Fibroblast of villous mesenchyme (primary cell): ENCODE results near the gene SPATS1. TPM values are rescaled to one million over a fixed set of nuclear protein-coding genes. Genes with fewer than 3 reads are reported as not detected.

Experiments
- DNase-seq: peaks from one replicate; pipeline ENCODE4 v3.0.0-alpha.2; 2010; ENCODE audit warnings: low read depth
- H3K4me3 ChIP-seq: 2 replicates; pipeline ENCODE4 v1.5.1; 2011; ENCODE audit warnings: low read depth, mild to moderate bottlenecking, low read length
- total RNA-seq: library from RNA; depleted of rRNA; stranded (reverse); fragments of >200 nt; gene quantifications from 2 replicates; pipeline ENCODE4 v1.2.3, GENCODE V29; 2012
- TF ChIP-seq, protein P1 (sequence below): IDR thresholded peaks from 2 replicates; pipeline ENCODE4 v1.5.1; 2012; ENCODE audit warnings: low read depth, mild to moderate bottlenecking, low read length; ENCODE audit not compliant: insufficient read depth

Gene SPATS1, protein sequence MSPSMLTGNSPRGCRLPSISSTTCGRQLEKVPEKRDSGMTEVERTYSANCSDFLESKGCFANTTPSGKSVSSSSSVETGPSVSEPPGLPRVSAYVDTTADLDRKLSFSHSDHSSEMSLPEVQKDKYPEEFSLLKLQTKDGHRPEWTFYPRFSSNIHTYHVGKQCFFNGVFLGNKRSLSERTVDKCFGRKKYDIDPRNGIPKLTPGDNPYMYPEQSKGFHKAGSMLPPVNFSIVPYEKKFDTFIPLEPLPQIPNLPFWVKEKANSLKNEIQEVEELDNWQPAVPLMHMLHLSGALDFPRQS
- total RNA-seq: not detected in 2 replicates

DNA sequence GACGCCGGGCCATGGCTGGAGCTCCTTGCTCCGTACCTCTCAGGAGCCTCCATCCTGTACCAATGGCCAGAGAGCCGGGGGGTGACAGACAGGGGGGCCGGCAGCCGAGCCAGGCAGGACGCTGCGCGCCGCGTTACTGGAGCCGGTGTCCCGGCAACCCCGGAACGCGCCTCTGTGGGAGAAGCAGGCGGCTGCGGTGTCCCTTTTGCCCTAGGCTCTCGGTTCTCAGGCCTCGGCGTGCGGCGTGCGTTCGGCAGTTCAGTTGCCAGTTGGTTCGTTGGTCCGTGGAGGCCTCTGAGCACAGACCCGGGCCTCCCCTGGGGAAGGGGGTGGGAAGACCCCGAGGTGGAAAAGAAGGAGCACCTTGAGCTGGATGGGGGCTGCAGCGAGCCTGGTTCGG is at the start of gene SPATS1:
Gene SPATS1, plus strand, starts transcription at position 162 of the 400 bp plus-strand sequence. CDS start 446 bp downstream, outside the sequence.
- no peak within 1 kb of the TSS for H3K4me3 ChIP-seq
- DNase-seq: no peak
- TF ChIP-seq, protein P1, sequence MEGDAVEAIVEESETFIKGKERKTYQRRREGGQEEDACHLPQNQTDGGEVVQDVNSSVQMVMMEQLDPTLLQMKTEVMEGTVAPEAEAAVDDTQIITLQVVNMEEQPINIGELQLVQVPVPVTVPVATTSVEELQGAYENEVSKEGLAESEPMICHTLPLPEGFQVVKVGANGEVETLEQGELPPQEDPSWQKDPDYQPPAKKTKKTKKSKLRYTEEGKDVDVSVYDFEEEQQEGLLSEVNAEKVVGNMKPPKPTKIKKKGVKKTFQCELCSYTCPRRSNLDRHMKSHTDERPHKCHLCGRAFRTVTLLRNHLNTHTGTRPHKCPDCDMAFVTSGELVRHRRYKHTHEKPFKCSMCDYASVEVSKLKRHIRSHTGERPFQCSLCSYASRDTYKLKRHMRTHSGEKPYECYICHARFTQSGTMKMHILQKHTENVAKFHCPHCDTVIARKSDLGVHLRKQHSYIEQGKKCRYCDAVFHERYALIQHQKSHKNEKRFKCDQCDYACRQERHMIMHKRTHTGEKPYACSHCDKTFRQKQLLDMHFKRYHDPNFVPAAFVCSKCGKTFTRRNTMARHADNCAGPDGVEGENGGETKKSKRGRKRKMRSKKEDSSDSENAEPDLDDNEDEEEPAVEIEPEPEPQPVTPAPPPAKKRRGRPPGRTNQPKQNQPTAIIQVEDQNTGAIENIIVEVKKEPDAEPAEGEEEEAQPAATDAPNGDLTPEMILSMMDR: no peak

- DNase-seq: no peak
- H3K4me3 ChIP-seq: no peak overlapping the region
- TF ChIP-seq, protein P1: no peak
These were observed 49.6 kb upstream of the SPATS1 start for GRCh38 chr6:44292661-44293365.

DNA sequence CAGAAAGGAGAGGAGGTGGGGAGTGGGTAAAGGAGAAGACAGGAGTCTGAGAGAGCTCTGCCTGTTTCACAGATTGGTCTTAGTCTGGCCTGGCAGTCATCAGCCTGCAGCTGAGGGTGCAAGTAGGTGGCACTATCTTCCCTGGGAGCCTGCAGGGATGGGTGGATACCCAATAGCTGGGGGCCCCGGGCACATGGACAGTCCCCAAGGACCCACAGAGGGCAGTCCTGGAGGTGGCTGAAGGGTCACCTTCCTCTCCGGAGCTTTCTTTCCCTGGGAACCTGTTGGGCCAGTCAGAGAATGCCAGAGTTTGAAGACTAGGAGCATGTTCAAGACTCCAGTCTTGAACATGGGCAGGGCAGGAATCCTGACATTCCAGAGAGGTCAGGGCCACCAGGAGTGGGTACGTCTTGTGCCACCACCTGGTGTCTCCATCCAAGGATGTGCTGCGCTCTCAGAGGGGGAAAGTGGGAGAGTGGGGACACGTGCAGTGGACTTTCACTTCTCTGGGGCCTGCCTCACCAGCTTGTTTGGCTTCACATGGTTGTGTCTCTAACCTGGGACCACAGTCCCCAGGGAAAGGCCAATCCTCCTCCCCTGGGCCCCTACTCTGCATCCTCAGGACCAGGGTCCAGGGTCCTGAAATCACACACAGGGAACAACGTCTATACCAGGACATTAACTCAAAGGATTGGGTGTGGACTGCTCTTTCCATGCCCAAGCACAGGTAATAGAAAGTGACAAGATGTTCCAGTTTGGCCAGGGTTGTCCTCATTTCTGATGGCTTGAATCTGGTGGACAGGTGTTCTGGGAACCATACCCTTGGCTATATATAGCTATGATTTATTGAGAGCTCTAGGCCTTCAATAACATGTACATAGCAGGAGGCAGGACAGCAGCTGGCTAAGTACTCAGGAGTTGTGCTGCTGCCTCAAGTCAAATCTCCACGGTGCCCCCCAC is 47.3 kb upstream of the SPATS1 start:
- TF ChIP-seq, protein P1: no peak
- no peak overlapping the region for H3K4me3 ChIP-seq
- no peak for DNase-seq

- TF ChIP-seq, protein P1: no peak
- DNase-seq: peak; percentile 24
- peak overlapping the region; percentile 52 for H3K4me3 ChIP-seq
These were observed 45.1 kb upstream of the SPATS1 start for GRCh38 chr6:44297063-44298038.

DNA sequence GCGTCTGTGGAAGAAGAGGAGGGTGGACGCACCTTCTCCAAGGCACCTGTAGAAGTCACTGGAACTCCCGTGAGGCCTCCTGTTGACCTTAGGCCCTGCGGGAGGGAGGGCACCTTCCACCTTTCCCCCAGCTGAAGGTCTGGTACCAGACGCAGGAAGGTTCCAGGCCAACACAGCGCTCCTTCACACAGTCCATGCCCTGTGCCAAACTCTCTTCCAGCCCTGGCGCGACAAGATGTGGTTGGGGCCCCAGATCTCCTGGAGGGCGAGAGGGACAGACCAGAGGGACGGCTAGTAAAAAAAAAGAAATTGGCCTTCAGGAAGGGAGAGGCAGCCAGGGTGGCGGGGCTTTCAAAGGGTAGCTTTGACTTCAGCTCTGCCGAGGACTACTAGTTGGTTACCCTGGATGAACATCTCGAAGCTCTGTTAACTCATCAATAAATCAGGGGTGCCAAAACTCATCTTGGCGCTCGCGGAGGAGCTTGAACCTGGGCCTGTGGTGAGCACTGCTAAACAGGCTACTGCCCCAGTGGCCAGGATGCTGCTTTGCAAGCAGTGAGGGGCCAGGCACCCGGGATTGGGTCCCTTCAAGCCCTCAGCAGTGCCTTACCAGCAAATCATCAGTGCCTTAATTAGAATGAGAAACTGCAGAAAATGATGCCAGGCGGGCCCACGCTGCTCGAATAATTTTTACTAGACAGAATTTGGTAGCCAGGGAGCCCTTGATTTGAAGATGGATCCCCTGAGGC is 44.2 kb upstream of the SPATS1 start:
- no peak overlapping the region for H3K4me3 ChIP-seq
- TF ChIP-seq, protein P1: no peak
- no peak for DNase-seq
